GM06990 (cell line): Measurements from ENCODE around the gene CD93.

Experiments
- DNase-seq: peaks from one replicate; pipeline ENCODE4 v3.0.0-alpha.2; 2011; ENCODE audit not compliant: insufficient read length; ENCODE audit errors: extremely low read depth
- H3K27me3 ChIP-seq: replicated peaks from 2 replicates; pipeline ENCODE4 v1.6.0; 2011; ENCODE audit warnings: low read length; ENCODE audit not compliant: control insufficient read depth, insufficient read depth
- H3K36me3 ChIP-seq: 2 replicates; pipeline ENCODE4 v1.5.1; 2011; ENCODE audit warnings: low read length; ENCODE audit not compliant: control insufficient read depth, insufficient read depth
- H3K4me3 ChIP-seq: replicated peaks from 2 replicates; pipeline ENCODE4 v1.5.1; 2011; ENCODE audit warnings: low read depth, mild to moderate bottlenecking, control low read depth, low read length
- TF ChIP-seq, protein P1 (sequence below): IDR thresholded peaks from 2 replicates; pipeline ENCODE4 v1.5.1; 2011; ENCODE audit warnings: low read length, control low read depth, mild to moderate bottlenecking, inconsistent platforms; ENCODE audit not compliant: insufficient read depth, poor library complexity, severe bottlenecking

The CD93 gene

DNA sequence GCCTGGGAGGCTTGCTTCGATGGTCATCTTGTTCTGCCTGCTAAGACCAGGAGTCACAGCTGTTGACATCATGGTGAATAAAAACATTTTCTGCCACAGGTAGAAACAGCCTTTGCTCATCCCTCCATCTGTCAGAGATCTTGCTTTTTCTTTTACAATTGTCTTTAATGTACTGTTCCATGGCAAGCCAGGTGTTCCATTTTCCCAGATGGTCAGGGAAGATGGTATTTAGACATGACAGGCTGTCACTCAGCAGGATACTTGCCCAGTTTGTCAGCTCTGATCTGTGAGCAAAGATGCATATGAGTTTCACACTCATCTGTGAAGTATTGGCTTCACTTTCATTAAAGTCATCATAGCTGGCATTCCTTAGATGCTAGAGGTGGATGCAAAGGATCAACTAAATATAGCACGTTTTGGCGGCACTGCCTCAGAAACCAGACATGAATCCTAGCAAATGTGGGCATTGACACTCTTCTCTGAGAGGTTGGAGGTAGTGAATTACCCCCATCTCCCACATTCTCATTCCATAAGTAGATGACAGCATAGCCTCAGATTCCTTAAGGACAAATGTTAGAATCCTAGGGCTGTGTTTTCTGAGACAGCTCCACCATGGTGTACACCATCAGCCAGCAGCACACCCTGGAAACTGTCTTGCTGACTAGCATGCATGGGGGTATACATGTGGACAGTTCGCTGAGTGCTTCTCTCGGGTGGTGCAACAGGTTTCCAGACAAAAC is 46.8 kb downstream of the CD93 start:
- H3K27me3 ChIP-seq = no peaks in the 10 kb centered on the region; the same call in 1 of the 2 replicates
- TF ChIP-seq, protein P1, sequence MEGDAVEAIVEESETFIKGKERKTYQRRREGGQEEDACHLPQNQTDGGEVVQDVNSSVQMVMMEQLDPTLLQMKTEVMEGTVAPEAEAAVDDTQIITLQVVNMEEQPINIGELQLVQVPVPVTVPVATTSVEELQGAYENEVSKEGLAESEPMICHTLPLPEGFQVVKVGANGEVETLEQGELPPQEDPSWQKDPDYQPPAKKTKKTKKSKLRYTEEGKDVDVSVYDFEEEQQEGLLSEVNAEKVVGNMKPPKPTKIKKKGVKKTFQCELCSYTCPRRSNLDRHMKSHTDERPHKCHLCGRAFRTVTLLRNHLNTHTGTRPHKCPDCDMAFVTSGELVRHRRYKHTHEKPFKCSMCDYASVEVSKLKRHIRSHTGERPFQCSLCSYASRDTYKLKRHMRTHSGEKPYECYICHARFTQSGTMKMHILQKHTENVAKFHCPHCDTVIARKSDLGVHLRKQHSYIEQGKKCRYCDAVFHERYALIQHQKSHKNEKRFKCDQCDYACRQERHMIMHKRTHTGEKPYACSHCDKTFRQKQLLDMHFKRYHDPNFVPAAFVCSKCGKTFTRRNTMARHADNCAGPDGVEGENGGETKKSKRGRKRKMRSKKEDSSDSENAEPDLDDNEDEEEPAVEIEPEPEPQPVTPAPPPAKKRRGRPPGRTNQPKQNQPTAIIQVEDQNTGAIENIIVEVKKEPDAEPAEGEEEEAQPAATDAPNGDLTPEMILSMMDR = no peak
- no peak overlapping the region for H3K4me3 ChIP-seq
- H3K36me3 ChIP-seq = no peaks in the 10 kb centered on the region
- no peak for DNase-seq

DNA sequence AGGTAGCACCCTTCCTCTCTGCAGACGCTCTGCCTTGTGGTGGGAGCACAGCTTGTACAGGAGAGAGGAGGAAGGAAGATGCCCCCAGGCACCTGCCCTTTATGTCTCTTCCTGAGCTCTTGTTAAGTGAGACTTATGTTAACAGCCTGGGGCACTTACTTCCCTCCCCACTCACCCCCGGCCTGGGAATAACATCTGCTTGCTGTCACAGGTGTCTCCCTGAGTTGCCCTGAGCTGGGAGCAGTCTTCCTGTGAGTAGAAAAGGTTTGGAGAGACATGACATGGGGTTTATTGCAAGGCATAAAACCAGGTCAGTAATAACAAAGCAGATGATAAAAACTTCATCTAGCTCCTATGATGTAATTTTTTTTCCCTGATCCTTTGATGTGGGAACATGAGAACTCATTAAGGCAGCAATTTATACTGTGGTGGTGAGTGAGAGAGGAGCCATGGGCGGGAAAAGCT is 49.1 kb downstream of the CD93 start:
- Histone ChIP-seq H3K4me3 (no peak overlapping the region), H3K27me3 (no peaks in the 10 kb centered on the region; the same call in none of the 2 replicates), H3K36me3 (no peaks in the 10 kb centered on the region)
- TF ChIP-seq, protein P1 = no peak
- DNase-seq = no peak

DNA sequence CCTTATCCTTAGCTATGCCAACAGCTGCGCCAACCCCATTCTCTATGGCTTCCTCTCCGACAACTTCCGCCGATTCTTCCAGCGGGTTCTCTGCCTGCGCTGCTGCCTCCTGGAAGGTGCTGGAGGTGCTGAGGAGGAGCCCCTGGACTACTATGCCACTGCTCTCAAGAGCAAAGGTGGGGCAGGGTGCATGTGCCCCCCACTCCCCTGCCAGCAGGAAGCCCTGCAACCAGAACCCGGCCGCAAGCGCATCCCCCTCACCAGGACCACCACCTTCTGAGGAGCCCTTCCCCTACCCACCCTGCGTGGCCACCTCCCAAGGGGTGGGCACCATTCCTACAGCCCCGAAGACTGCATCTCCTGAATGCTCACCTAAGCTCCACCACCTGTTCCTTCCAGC is 49.8 kb downstream of the CD93 start:
- DNase-seq = no peak
- H3K4me3 ChIP-seq = no peak overlapping the region
- no peaks in the 10 kb centered on the region for H3K36me3 ChIP-seq
- TF ChIP-seq, protein P1 = no peak
- H3K27me3 ChIP-seq = no peaks in the 10 kb centered on the region; the same call in none of the 2 replicates

DNA sequence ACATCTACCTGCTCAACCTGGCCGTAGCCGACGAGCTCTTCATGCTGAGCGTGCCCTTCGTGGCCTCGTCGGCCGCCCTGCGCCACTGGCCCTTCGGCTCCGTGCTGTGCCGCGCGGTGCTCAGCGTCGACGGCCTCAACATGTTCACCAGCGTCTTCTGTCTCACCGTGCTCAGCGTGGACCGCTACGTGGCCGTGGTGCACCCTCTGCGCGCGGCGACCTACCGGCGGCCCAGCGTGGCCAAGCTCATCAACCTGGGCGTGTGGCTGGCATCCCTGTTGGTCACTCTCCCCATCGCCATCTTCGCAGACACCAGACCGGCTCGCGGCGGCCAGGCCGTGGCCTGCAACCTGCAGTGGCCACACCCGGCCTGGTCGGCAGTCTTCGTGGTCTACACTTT is 50.4 kb downstream of the CD93 start:
- Histone ChIP-seq H3K4me3 (no peak overlapping the region), H3K36me3 (no peaks in the 10 kb centered on the region), H3K27me3 (no peaks in the 10 kb centered on the region; the same call in none of the 2 replicates)
- TF ChIP-seq, protein P1 = no peak
- no peak for DNase-seq

DNA sequence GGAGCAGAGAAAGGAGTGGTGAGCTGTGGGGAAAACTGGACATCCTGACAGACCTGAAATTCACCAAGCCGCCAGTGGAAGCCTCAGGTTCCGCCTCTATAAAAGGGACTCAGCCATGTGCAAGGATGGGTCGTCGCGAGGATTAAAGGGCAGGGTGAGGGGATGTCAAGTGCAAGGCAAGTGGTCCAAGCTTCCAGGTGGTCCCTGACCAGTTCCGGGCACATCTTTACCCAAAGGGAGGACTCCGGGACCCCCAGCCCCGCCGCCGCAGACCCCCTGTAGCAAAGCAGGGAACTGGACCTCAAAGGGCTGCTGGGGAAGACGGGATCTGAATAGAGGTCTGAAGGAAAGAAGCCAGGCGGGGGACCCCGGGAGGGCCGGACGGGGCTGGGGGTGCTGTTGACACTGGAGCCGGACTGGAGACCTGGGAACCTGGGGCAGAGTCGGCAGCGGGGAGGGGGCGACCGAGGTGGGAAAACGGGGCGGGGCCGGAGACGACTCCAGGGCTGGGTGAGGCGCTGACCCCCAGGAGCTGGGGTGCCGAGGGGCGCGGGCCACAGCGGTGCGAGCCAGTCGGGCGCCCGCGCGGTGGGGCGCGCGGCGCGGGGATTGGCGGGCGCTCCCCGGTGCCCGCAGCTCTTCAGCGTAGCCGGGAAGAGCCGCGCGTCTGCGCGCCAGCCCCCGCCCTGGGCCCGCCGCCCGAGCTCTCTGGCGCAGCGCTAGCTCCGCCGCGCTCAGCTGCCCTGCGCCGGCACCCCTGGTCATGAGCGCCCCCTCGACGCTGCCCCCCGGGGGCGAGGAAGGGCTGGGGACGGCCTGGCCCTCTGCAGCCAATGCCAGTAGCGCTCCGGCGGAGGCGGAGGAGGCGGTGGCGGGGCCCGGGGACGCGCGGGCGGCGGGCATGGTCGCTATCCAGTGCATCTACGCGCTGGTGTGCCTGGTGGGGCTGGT is 51.1 kb downstream of the CD93 start, which contains the start of gene SSTR4:
Gene SSTR4 (plus strand): TSS at position 592 of the 951 bp plus-strand sequence. CDS start 172 bp downstream, at position 764.
- DNase-seq = no peak
- Histone ChIP-seq H3K4me3 (no peak within 1 kb of the TSS), H3K27me3 (no peaks in the 10 kb centered on the region; the same call in none of the 2 replicates), H3K36me3 (no peaks in the 10 kb centered on the region)
- TF ChIP-seq, protein P1 = no peak
